ENCODE data around the gene CCP110. TPM values are rescaled to one million over a fixed set of nuclear protein-coding genes. Genes with fewer than 3 reads are reported as not detected.

Gene CCP110
- total RNA-seq, 2 donors from 2014 or later = 9.6 to 16.2 TPM

DNA sequence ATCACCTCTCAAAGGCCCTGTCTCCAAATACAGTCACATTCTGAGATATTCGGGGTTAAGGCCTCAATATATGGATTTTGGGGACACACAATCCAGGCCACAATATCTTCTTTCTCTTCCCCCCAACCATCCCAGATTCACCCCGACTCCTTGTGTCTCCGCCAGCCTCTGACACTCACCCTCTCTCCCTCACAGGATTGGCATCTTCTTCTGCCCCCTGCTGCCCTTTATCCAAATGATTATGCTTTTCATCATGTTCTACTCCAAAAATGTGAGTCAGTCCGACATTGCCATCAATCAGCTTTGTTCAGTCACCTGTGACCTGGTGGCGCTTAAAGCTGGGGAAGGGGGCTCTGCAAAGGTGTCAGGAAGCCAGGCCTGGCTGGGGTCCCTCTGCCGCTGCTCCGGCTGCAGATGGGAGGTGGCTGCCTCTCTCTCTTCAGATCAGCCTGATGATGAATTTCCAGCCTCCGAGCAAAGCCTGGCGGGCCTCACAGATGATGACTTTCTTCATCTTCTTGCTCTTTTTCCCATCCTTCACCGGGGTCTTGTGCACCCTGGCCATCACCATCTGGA, 36.9 kb upstream of the CCP110 start:
- H3K36me3 ChIP-seq (replicated peaks in 1 of 2; ENCODE audit: insufficient read depth in 1 of 2, low read depth in 2 of 2) = no peaks in the 10 kb centered on the region
- intact Hi-C loops (cut with DNase I) = no loop called here
- 78% methylated on average over 10 of the region's 10 CpGs for WGBS, 2 donors

GRCh38 chr16:19488213-19488640, 35.5 kb upstream of the CCP110 start:
- DNase-seq (no peak), ATAC-seq (no peak)
- Histone ChIP-seq H3K4me3 (no peak overlapping the region), H3K4me1 (no peaks in the 10 kb centered on the region), H3K27ac (no peak overlapping the region), H3K36me3 (replicated peaks in 1 of 2; ENCODE audit: insufficient read depth in 1 of 2, low read depth in 2 of 2) (no peaks in the 10 kb centered on the region), H3K27me3 (no peaks in the 10 kb centered on the region), H3K9me3 (no peaks in the 10 kb centered on the region)
- no peak for TF ChIP-seq POLR2A (IDR thresholded peaks at IDR 0.05)
- intact Hi-C loops (cut with DNase I) = no loop called here
- WGBS, 2 donors = 82 to 84% methylated on average over 4 of the region's 4 CpGs

More for the DNA sequence above, 36.9 kb upstream of the CCP110 start:
- H3K4me3 ChIP-seq = no peak overlapping the region
- DNase-seq (no peak), ATAC-seq (no peak)
- no peak overlapping the region for H3K27ac ChIP-seq
- TF ChIP-seq POLR2A (IDR thresholded peaks at IDR 0.05) = no peak
- TF ChIP-seq, protein P1, sequence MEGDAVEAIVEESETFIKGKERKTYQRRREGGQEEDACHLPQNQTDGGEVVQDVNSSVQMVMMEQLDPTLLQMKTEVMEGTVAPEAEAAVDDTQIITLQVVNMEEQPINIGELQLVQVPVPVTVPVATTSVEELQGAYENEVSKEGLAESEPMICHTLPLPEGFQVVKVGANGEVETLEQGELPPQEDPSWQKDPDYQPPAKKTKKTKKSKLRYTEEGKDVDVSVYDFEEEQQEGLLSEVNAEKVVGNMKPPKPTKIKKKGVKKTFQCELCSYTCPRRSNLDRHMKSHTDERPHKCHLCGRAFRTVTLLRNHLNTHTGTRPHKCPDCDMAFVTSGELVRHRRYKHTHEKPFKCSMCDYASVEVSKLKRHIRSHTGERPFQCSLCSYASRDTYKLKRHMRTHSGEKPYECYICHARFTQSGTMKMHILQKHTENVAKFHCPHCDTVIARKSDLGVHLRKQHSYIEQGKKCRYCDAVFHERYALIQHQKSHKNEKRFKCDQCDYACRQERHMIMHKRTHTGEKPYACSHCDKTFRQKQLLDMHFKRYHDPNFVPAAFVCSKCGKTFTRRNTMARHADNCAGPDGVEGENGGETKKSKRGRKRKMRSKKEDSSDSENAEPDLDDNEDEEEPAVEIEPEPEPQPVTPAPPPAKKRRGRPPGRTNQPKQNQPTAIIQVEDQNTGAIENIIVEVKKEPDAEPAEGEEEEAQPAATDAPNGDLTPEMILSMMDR (IDR thresholded peaks at IDR 0.05) = peak in 2 of 7 experiments; percentile 26 to 27
- H3K27me3 ChIP-seq = no peaks in the 10 kb centered on the region
- H3K9me3 ChIP-seq = no peaks in the 10 kb centered on the region
- H3K4me1 ChIP-seq = no peaks in the 10 kb centered on the region

- H3K4me1 ChIP-seq = no peaks in the 10 kb centered on the region
- WGBS, 2 donors = 92% methylated on average over 1 of the region's 1 CpG; no CpG with 5 or more reads in 1 of the 2 donors
- intact Hi-C loops (cut with DNase I) = loop anchor here (10.0 kb wide), 1 partner anchor 406 kb away; no protein-coding TSS in a partner anchor
- no peak overlapping the region for H3K4me3 ChIP-seq
- DNase-seq (no peak), ATAC-seq (no peak)
- no peaks in the 10 kb centered on the region for H3K36me3 ChIP-seq (replicated peaks in 1 of 2; ENCODE audit: insufficient read depth in 1 of 2, low read depth in 2 of 2)
- H3K27ac ChIP-seq = no peak overlapping the region
- no peaks in the 10 kb centered on the region for H3K27me3 ChIP-seq
- TF ChIP-seq POLR2A (IDR thresholded peaks at IDR 0.05) = no peak
- TF ChIP-seq, protein P1 (IDR thresholded peaks at IDR 0.05) = no peak
- no peaks in the 10 kb centered on the region for H3K9me3 ChIP-seq
Measured at GRCh38 chr16:19490619-19491018, 33.1 kb upstream of the CCP110 start.

DNA sequence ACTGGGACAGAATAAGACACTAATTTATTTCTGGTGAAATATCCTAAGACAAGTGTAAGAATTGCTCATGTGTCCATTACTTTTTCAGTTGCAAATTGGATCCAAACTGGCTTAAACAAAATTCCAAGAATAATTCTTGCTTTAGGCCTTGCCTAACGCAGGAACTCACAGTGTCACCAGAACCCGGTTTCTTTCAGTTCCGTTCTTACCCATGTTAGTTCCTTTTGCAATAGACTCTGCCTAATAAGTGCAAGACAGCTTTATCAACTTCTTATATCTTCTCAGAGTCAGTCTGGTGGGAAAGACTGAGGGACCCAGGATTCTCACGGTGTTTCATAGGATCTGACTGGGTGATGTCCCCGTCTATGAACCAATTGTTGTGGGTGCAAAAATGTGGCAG, 26.6 kb upstream of the CCP110 start:
- no peak for ATAC-seq
- Histone ChIP-seq H3K4me3 (no peak overlapping the region), H3K9me3 (no peaks in the 10 kb centered on the region), H3K27ac (no peak overlapping the region), H3K27me3 (no peaks in the 10 kb centered on the region), H3K4me1 (no peaks in the 10 kb centered on the region), H3K36me3 (replicated peaks in 1 of 2; ENCODE audit: insufficient read depth in 1 of 2, low read depth in 2 of 2) (peaks cover 6 to 11% of the 10 kb centered on the region in 2 donors)
- no peak for DNase-seq
- TF ChIP-seq, protein P1 (IDR thresholded peaks at IDR 0.05) = no peak
- TF ChIP-seq POLR2A (IDR thresholded peaks at IDR 0.05) = no peak
- WGBS, 2 donors = 66 to 75% methylated on average over 5 of the region's 5 CpGs
- intact Hi-C loops (cut with DNase I) = loop anchor here (10.0 kb wide), 1 partner anchor 412 kb away; no protein-coding TSS in a partner anchor

DNA sequence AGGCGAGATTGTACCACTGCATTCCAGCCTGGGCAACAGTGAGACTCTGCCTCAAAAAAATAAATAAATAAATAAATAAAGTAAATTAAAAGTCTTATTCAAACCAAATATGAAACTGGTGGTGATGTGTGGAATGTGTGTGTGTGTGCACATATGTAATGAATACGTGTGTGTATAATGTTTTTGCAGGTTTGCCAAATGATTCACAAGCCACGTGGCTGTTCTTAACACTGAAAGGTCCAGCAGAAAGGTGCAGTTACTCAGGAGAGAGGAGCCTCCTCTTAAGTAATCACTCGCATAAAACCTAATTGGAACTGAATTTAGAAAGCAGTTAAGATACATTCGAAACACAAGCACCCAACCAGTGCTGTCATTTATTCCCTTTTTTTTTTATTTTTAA, 24.7 kb upstream of the CCP110 start:
- H3K4me3 ChIP-seq = no peak overlapping the region
- TF ChIP-seq, protein P1 (IDR thresholded peaks at IDR 0.05) = no peak
- TF ChIP-seq POLR2A (IDR thresholded peaks at IDR 0.05) = no peak
- no peaks in the 10 kb centered on the region for H3K4me1 ChIP-seq
- intact Hi-C loops (cut with DNase I) = loop anchor here (10.0 kb wide), 1 partner anchor 414 kb away; no protein-coding TSS in a partner anchor
- ATAC-seq = no peak
- H3K9me3 ChIP-seq = no peaks in the 10 kb centered on the region
- no peak for DNase-seq
- peaks cover 13 to 17% of the 10 kb centered on the region in 2 donors for H3K36me3 ChIP-seq (replicated peaks in 1 of 2; ENCODE audit: insufficient read depth in 1 of 2, low read depth in 2 of 2)
- no peak overlapping the region for H3K27ac ChIP-seq
- H3K27me3 ChIP-seq = no peaks in the 10 kb centered on the region
- WGBS, 2 donors = 83 to 85% methylated on average over 5 of the region's 5 CpGs

Measured in body of pancreas (tissue), 4 donors.